Measurements from ENCODE around the gene CHGA.

The CHGA gene

DNA sequence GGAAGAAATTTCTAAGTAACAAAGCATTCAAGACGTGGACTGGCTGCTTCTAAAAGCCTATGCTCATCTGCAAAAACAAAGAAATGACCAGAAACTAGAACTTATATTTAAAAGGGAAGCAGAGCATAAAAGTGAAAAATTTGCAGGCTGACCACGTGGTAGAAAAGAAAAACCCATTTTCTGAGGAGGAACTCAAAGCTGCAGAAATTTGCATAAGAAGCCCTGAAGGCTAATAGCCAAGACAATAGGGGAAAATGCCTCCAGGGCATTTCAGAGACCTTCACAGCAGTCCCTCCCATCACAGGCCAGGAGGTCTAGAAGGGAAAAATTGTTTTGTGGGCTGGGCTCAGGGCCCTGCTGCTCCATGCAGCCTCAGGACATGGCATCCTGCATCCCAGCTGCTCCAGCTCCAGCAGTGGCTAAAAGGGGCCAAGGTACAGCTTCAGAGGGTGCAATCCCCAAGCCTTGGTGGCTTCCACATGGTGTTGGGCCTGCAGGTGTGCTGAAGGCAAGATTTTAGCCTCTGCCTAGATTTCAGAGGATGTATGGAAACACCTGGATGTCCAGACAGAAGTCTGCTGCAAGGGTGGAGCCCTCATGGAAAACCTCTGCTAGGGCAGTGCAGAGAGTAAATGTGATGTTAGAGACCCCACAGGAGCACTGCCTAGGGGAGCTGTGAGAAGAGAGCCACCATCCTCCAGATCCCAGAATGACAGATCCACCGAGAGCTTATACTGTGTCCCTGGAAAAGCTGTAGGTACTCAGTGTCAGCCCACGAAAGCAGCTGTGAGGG is 55.5 kb downstream of the CHGA start:
- no peak overlapping the region for H2BK5ac ChIP-seq (ENCODE audit: low read length)
- H3K27me3 ChIP-seq (ENCODE audit: insufficient read depth, low read length, poor library complexity): no peaks in the 10 kb centered on the region
- DNase-seq: no peak
- H3K4me3 ChIP-seq (ENCODE audit: low read length): no peak overlapping the region
- H3K36me3 ChIP-seq (ENCODE audit: control insufficient read depth, insufficient read depth, low read length): no peaks in the 10 kb centered on the region
- no peak overlapping the region for H3K56ac ChIP-seq (ENCODE audit: low read length)
- H2BK120ac ChIP-seq (ENCODE audit: low read depth, low read length): no peak overlapping the region
- no peak overlapping the region for H3K23ac ChIP-seq (ENCODE audit: low read length)
- WGBS (ENCODE audit: extremely low coverage, insufficient coverage, low lambda C conversion rate): no CpG with 5 or more reads among the region's 4 CpGs
- no peak overlapping the region for H2AK5ac ChIP-seq (ENCODE audit: low read length)
- no peak overlapping the region for H3K9ac ChIP-seq (ENCODE audit: low read length)
- H3K4me1 ChIP-seq (ENCODE audit: control insufficient read depth, low read depth, low read length): no peaks in the 10 kb centered on the region
- H3K27ac ChIP-seq (ENCODE audit: low read depth, low read length): no peak overlapping the region
- no peak overlapping the region for H4K8ac ChIP-seq (ENCODE audit: low read depth, low read length)
- no peak overlapping the region for H2BK15ac ChIP-seq (replicated peaks; ENCODE audit: low read depth)
- H3K18ac ChIP-seq (ENCODE audit: low read length): no peak overlapping the region
- no peak overlapping the region for H3K4ac ChIP-seq (ENCODE audit: low read depth, low read length)
- no peak overlapping the region for H4K5ac ChIP-seq (ENCODE audit: low read length)
- no peaks in the 10 kb centered on the region for H3K79me1 ChIP-seq (ENCODE audit: low read length)
- no peak overlapping the region for H3K4me2 ChIP-seq (ENCODE audit: low read length)
- no peaks in the 10 kb centered on the region for H3K79me2 ChIP-seq (ENCODE audit: control insufficient read depth, insufficient read depth, low read length)

DNA sequence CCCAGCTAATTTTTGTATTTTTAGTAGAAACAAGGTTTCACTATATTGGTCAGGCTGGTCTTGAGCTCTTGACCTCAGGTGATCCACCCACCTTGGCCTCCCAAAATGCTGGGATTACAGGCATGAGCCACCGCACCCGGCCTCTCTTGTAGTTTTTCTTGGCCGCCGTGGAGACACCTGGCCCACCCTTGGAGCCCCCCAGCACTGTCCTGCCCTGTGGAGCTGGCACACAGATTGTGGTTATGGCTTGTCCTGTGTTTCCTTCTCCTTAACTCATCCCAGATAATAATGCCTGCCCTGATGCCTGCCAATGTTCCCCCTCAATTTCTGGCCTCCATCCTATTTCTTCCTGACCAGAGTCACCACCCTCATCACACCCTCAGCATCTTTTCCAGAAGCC is 57.9 kb downstream of the CHGA start:
- no peaks in the 10 kb centered on the region for H3K36me3 ChIP-seq (ENCODE audit: control insufficient read depth, insufficient read depth, low read length)
- no peak overlapping the region for H3K18ac ChIP-seq (ENCODE audit: low read length)
- no peak overlapping the region for H2BK120ac ChIP-seq (ENCODE audit: low read depth, low read length)
- no peak overlapping the region for H3K23ac ChIP-seq (ENCODE audit: low read length)
- no peak overlapping the region for H3K4me3 ChIP-seq (ENCODE audit: low read length)
- no peaks in the 10 kb centered on the region for H3K4me1 ChIP-seq (ENCODE audit: control insufficient read depth, low read depth, low read length)
- no peaks in the 10 kb centered on the region for H3K27me3 ChIP-seq (ENCODE audit: insufficient read depth, low read length, poor library complexity)
- no peak overlapping the region for H2BK15ac ChIP-seq (replicated peaks; ENCODE audit: low read depth)
- no peaks in the 10 kb centered on the region for H3K79me2 ChIP-seq (ENCODE audit: control insufficient read depth, insufficient read depth, low read length)
- no peak for DNase-seq
- H2AK5ac ChIP-seq (ENCODE audit: low read length): no peak overlapping the region
- no peak overlapping the region for H3K27ac ChIP-seq (ENCODE audit: low read depth, low read length)
- no peak overlapping the region for H3K56ac ChIP-seq (ENCODE audit: low read length)
- no peak overlapping the region for H3K4ac ChIP-seq (ENCODE audit: low read depth, low read length)
- no peak overlapping the region for H4K5ac ChIP-seq (ENCODE audit: low read length)
- H2BK5ac ChIP-seq (ENCODE audit: low read length): no peak overlapping the region
- no peak overlapping the region for H3K9ac ChIP-seq (ENCODE audit: low read length)
- H3K4me2 ChIP-seq (ENCODE audit: low read length): no peak overlapping the region
- H3K79me1 ChIP-seq (ENCODE audit: low read length): no peaks in the 10 kb centered on the region
- no peak overlapping the region for H4K8ac ChIP-seq (ENCODE audit: low read depth, low read length)
- WGBS (ENCODE audit: extremely low coverage, insufficient coverage, low lambda C conversion rate): no CpG with 5 or more reads among the region's 4 CpGs

DNA sequence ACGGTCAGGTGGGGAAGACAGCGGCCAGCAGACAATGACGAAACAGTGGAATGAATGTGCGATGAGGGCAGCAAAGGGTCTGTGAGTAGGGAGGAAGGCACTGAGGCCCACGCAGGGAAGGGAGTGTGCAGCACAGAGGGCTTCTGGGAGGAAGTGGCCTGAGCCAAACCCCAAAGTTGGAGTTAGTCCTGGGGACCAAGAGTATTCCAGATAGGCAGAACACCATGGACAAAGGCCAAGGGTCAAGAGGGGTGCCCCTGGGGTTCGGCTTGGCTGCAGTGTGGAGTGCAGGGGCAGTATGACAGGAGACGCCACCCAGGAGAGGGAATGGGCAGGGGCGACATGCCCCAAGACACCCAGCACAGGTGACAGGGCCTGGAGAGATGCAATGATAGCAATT is 58.8 kb downstream of the CHGA start:
- Histone ChIP-seq H3K9ac (ENCODE audit: low read length) (no peak overlapping the region), H3K27ac (ENCODE audit: low read depth, low read length) (no peak overlapping the region), H3K56ac (ENCODE audit: low read length) (no peak overlapping the region), H4K8ac (ENCODE audit: low read depth, low read length) (no peak overlapping the region), H3K23ac (ENCODE audit: low read length) (no peak overlapping the region), H2BK15ac (replicated peaks; ENCODE audit: low read depth) (no peak overlapping the region), H2BK120ac (ENCODE audit: low read depth, low read length) (no peak overlapping the region), H3K36me3 (ENCODE audit: control insufficient read depth, insufficient read depth, low read length) (no peaks in the 10 kb centered on the region), H3K4ac (ENCODE audit: low read depth, low read length) (no peak overlapping the region), H3K79me1 (ENCODE audit: low read length) (no peaks in the 10 kb centered on the region), H4K5ac (ENCODE audit: low read length) (no peak overlapping the region), H3K4me3 (ENCODE audit: low read length) (no peak overlapping the region), H3K79me2 (ENCODE audit: control insufficient read depth, insufficient read depth, low read length) (no peaks in the 10 kb centered on the region), H3K4me2 (ENCODE audit: low read length) (no peak overlapping the region), H3K18ac (ENCODE audit: low read length) (no peak overlapping the region), H3K27me3 (ENCODE audit: insufficient read depth, low read length, poor library complexity) (no peaks in the 10 kb centered on the region), H2BK5ac (ENCODE audit: low read length) (no peak overlapping the region), H3K4me1 (ENCODE audit: control insufficient read depth, low read depth, low read length) (no peaks in the 10 kb centered on the region), H2AK5ac (ENCODE audit: low read length) (no peak overlapping the region)
- DNase-seq: no peak
- WGBS (ENCODE audit: extremely low coverage, insufficient coverage, low lambda C conversion rate): no CpG with 5 or more reads among the region's 8 CpGs

DNA sequence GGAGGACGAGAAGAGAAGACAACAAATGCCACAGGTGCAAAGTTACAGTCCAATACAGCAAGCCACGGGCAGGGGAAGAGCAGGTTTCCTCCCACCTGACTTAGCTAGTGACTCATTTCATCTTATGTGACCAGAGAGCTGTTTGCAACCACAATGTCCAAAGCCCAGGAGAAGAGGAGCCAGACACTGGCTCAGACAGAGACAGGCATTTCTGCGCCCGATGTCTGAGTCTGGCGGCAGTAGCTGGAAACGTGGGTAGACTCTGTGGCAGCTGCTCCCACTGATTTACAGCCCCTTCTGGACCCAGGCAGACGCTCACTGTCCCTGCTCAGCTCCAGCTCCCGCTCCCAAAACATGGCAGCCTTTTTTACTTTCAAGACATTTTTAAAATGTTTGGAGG is 60.0 kb downstream of the CHGA start:
- no peak overlapping the region for H2BK5ac ChIP-seq (ENCODE audit: low read length)
- H3K36me3 ChIP-seq (ENCODE audit: control insufficient read depth, insufficient read depth, low read length): no peaks in the 10 kb centered on the region
- H3K4me2 ChIP-seq (ENCODE audit: low read length): no peak overlapping the region
- no peak for DNase-seq
- no peak overlapping the region for H3K27ac ChIP-seq (ENCODE audit: low read depth, low read length)
- H3K18ac ChIP-seq (ENCODE audit: low read length): no peak overlapping the region
- H4K5ac ChIP-seq (ENCODE audit: low read length): no peak overlapping the region
- no peaks in the 10 kb centered on the region for H3K79me2 ChIP-seq (ENCODE audit: control insufficient read depth, insufficient read depth, low read length)
- no peak overlapping the region for H2AK5ac ChIP-seq (ENCODE audit: low read length)
- H3K4me3 ChIP-seq (ENCODE audit: low read length): no peak overlapping the region
- H2BK120ac ChIP-seq (ENCODE audit: low read depth, low read length): no peak overlapping the region
- H4K8ac ChIP-seq (ENCODE audit: low read depth, low read length): no peak overlapping the region
- H3K4me1 ChIP-seq (ENCODE audit: control insufficient read depth, low read depth, low read length): no peaks in the 10 kb centered on the region
- WGBS (ENCODE audit: extremely low coverage, insufficient coverage, low lambda C conversion rate): no CpG with 5 or more reads among the region's 8 CpGs
- H3K9ac ChIP-seq (ENCODE audit: low read length): no peak overlapping the region
- no peak overlapping the region for H3K56ac ChIP-seq (ENCODE audit: low read length)
- H3K23ac ChIP-seq (ENCODE audit: low read length): no peak overlapping the region
- no peak overlapping the region for H2BK15ac ChIP-seq (replicated peaks; ENCODE audit: low read depth)
- H3K4ac ChIP-seq (ENCODE audit: low read depth, low read length): no peak overlapping the region
- no peaks in the 10 kb centered on the region for H3K79me1 ChIP-seq (ENCODE audit: low read length)
- H3K27me3 ChIP-seq (ENCODE audit: insufficient read depth, low read length, poor library complexity): no peaks in the 10 kb centered on the region

DNA sequence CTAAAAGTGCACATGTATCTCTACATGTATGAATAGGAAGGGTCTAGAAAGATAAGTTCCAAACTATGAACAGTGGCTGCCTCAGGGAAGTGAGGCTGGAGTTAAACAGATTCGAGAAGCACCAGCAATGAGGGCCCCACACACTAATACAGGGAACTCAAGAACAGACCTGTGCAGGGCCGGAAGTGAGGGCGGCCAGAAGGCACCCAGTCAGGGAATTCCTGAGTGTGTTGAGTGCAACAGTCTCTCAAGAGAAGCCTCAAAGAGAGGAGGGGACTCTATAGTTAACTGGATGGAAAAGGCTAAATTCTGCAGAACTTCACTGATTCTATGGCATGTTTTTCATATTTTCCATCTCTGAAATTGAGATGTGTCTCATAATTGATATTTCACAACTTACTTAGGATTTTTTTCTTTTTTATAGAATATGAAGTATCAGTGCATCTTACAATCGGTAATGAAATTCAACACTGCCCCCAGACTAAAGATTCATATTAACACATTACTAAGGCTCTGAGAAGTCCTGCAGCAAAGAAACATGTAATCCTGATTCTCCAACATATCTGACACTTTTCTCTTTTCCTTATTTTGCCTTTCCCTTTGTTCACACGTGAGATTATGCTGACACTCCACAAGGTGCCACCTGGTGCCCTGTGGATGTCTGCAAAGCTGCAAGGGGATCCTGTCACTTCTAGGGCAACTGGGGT is 61.3 kb downstream of the CHGA start:
- no peaks in the 10 kb centered on the region for H3K79me2 ChIP-seq (ENCODE audit: control insufficient read depth, insufficient read depth, low read length)
- H4K5ac ChIP-seq (ENCODE audit: low read length): no peak overlapping the region
- WGBS (ENCODE audit: extremely low coverage, insufficient coverage, low lambda C conversion rate): no CpG with 5 or more reads among the region's 5 CpGs
- DNase-seq: no peak
- H3K4me2 ChIP-seq (ENCODE audit: low read length): no peak overlapping the region
- no peak overlapping the region for H2BK120ac ChIP-seq (ENCODE audit: low read depth, low read length)
- no peak overlapping the region for H3K56ac ChIP-seq (ENCODE audit: low read length)
- H4K8ac ChIP-seq (ENCODE audit: low read depth, low read length): no peak overlapping the region
- H3K4me3 ChIP-seq (ENCODE audit: low read length): no peak overlapping the region
- H2BK5ac ChIP-seq (ENCODE audit: low read length): no peak overlapping the region
- H3K18ac ChIP-seq (ENCODE audit: low read length): no peak overlapping the region
- H3K36me3 ChIP-seq (ENCODE audit: control insufficient read depth, insufficient read depth, low read length): no peaks in the 10 kb centered on the region
- no peak overlapping the region for H2AK5ac ChIP-seq (ENCODE audit: low read length)
- H3K27me3 ChIP-seq (ENCODE audit: insufficient read depth, low read length, poor library complexity): no peaks in the 10 kb centered on the region
- no peaks in the 10 kb centered on the region for H3K4me1 ChIP-seq (ENCODE audit: control insufficient read depth, low read depth, low read length)
- H3K9ac ChIP-seq (ENCODE audit: low read length): no peak overlapping the region
- no peak overlapping the region for H3K4ac ChIP-seq (ENCODE audit: low read depth, low read length)
- no peaks in the 10 kb centered on the region for H3K79me1 ChIP-seq (ENCODE audit: low read length)
- H3K23ac ChIP-seq (ENCODE audit: low read length): no peak overlapping the region
- H2BK15ac ChIP-seq (replicated peaks; ENCODE audit: low read depth): no peak overlapping the region
- no peak overlapping the region for H3K27ac ChIP-seq (ENCODE audit: low read depth, low read length)

Measured in mesendoderm (in vitro differentiated cells).